Hepatocyte (in vitro differentiated cells): ENCODE results near the gene ARHGAP22.

Experiments used
- EZH2 ChIP-seq: fragments of 200-600 bp; sonication (generic); IDR thresholded peaks from 2 replicates; pipeline ENCODE4 v1.6.1; 2016; ENCODE audit warnings: antibody characterized with exemption, mild to moderate bottlenecking, borderline replicate concordance
- TF ChIP-seq, protein P1 (sequence below): fragments of 200-600 bp; sonication (generic); IDR thresholded peaks from 2 replicates; pipeline ENCODE4 v1.5.1; 2016; ENCODE audit warnings: antibody characterized with exemption, mild to moderate bottlenecking; ENCODE audit not compliant: poor library complexity

- TF ChIP-seq, protein P1, sequence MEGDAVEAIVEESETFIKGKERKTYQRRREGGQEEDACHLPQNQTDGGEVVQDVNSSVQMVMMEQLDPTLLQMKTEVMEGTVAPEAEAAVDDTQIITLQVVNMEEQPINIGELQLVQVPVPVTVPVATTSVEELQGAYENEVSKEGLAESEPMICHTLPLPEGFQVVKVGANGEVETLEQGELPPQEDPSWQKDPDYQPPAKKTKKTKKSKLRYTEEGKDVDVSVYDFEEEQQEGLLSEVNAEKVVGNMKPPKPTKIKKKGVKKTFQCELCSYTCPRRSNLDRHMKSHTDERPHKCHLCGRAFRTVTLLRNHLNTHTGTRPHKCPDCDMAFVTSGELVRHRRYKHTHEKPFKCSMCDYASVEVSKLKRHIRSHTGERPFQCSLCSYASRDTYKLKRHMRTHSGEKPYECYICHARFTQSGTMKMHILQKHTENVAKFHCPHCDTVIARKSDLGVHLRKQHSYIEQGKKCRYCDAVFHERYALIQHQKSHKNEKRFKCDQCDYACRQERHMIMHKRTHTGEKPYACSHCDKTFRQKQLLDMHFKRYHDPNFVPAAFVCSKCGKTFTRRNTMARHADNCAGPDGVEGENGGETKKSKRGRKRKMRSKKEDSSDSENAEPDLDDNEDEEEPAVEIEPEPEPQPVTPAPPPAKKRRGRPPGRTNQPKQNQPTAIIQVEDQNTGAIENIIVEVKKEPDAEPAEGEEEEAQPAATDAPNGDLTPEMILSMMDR: no peak
- TF ChIP-seq EZH2: no peak
Measured at GRCh38 chr10:48476279-48476982, 128.4 kb downstream of the ARHGAP22 start.
